ENCODE results near the gene CMSS1.

CMSS1 gene

GRCh38 chr3:100046986-100047385, 229.3 kb downstream of the CMSS1 start:
- Histone ChIP-seq H3K4me1 (ENCODE audit: control insufficient read depth, insufficient read depth, low read length) (peaks cover 13% of the 10 kb centered on the region; the same call in 1 of the 2 replicates), H3K9me3 (ENCODE audit: control insufficient read depth, insufficient read depth, low read depth, low read length) (no peaks in the 10 kb centered on the region), H3K4me3 (ENCODE audit: low read depth, low read length) (no peak overlapping the region), H3K36me3 (ENCODE audit: control insufficient read depth in 2 of 2, insufficient read depth in 1 of 2, low read length in 2 of 2) (no peaks in the 10 kb centered on the region), H3K27ac (ENCODE audit: extremely low read depth, low read depth, low read length) (no peak overlapping the region)
- ChIA-PET POLR2A (no interaction called here), CTCF (interaction anchor here (0.6 to 1.4 kb wide), 2 partner anchors 10 to 224 kb away, joined by 4 to 5 read pairs; no protein-coding TSS in a partner anchor)
- TF ChIP-seq REPIN1 (tag by site-specific recombination; IDR thresholded peaks at IDR 0.05; ENCODE audit: low read depth) (no peak), SALL2 (tag by site-specific recombination; IDR thresholded peaks at IDR 0.05; ENCODE audit: borderline replicate concordance) (no peak), HIC1 (tag by site-specific recombination; IDR thresholded peaks at IDR 0.05) (no peak), ZNF311 (tag by site-specific recombination; IDR thresholded peaks at IDR 0.05; ENCODE audit: borderline replicate concordance) (no peak), ZNF48 (tag by site-specific recombination; IDR thresholded peaks at IDR 0.05) (no peak), FEZF1 (tag by site-specific recombination; IDR thresholded peaks at IDR 0.05) (no peak), ZNF654 (tag by site-specific recombination; IDR thresholded peaks at IDR 0.05; ENCODE audit: low read depth) (no peak), ZNF624 (tag by site-specific recombination; IDR thresholded peaks at IDR 0.05) (no peak), ZSCAN5A (tag by site-specific recombination; IDR thresholded peaks at IDR 0.05) (no peak), SETDB1 (IDR thresholded peaks at IDR 0.05; ENCODE audit: insufficient read length, low read length) (no peak), ZNF223 (tag by site-specific recombination; IDR thresholded peaks at IDR 0.05) (no peak), ZNF837 (tag by site-specific recombination; IDR thresholded peaks at IDR 0.05) (no peak), ZNF555 (tag by site-specific recombination; conservative IDR thresholded peaks at IDR 0.05) (no peak), ZNF501 (tag by site-specific recombination; IDR thresholded peaks at IDR 0.05) (no peak), ZNF639 (tag by site-specific recombination; IDR thresholded peaks at IDR 0.05) (no peak), TRIM28 (IDR thresholded peaks at IDR 0.05; ENCODE audit: borderline replicate concordance, low read length) (no peak)

- H3K9me3 ChIP-seq (ENCODE audit: control insufficient read depth, insufficient read depth, low read depth, low read length) = no peaks in the 10 kb centered on the region
- TF ChIP-seq ZNF302 (tag by site-specific recombination; IDR thresholded peaks at IDR 0.05; ENCODE audit: low read depth) (no peak), PRDM6 (tag by site-specific recombination; IDR thresholded peaks at IDR 0.05) (peak; percentile 44; the same call in 1 of the 2 replicates), MZF1 (tag by site-specific recombination; IDR thresholded peaks at IDR 0.05; ENCODE audit: borderline replicate concordance) (no peak), ZBTB48 (tag by site-specific recombination; IDR thresholded peaks at IDR 0.05) (0 out of 2 replicates have a peak, but pooled peaks have one; percentile 22), OSR2 (tag by site-specific recombination; IDR thresholded peaks at IDR 0.05) (peak; percentile 37; the same call in 1 of the 2 replicates), TRIM28 (IDR thresholded peaks at IDR 0.05; ENCODE audit: borderline replicate concordance, low read length) (no peak), ZNF544 (tag by site-specific recombination; IDR thresholded peaks at IDR 0.05) (no peak), ZNF292 (tag by site-specific recombination; IDR thresholded peaks at IDR 0.05; ENCODE audit: borderline replicate concordance, low read depth) (no peak)
- no peaks in the 10 kb centered on the region for H3K36me3 ChIP-seq (ENCODE audit: control insufficient read depth in 2 of 2, insufficient read depth in 1 of 2, low read length in 2 of 2)
- peaks cover 9% of the 10 kb centered on the region; the same call in 1 of the 2 replicates for H3K4me1 ChIP-seq (ENCODE audit: control insufficient read depth, insufficient read depth, low read length)
- no peak overlapping the region for H3K4me3 ChIP-seq (ENCODE audit: low read depth, low read length)
- ChIA-PET CTCF (interaction anchor here (0.6 to 1.4 kb wide), 2 partner anchors 10 to 224 kb away, joined by 4 to 5 read pairs; no protein-coding TSS in a partner anchor), POLR2A (no interaction called here)
- no peak overlapping the region for H3K27ac ChIP-seq (ENCODE audit: extremely low read depth, low read depth, low read length)
Observed at GRCh38 chr3:100047455-100048141, 229.9 kb downstream of the CMSS1 start.
